Transverse colon (tissue), 4 donors: ENCODE measurements around the gene MAN1A2.

Experiments
- CTCF ChIP-seq, 5 experiments: fragments of 200-600 bp in 3 of 5; fragments of 450-650 bp in 2 of 5; sonication (generic) in 3 of 5; IDR thresholded peaks; 1 replicate in 2 of 5; 2 replicates in 3 of 5; pipeline ENCODE4 v1.5.1; 2016 to 2017; ENCODE audit warnings: antibody characterized with exemption in 5 of 5, inconsistent platforms in 3 of 5, mild to moderate bottlenecking in 2 of 5, moderate library complexity in 1 of 5
- EP300 ChIP-seq: sonication (generic); formaldehyde crosslinking; IDR thresholded peaks from one replicate; pipeline ENCODE4 v1.6.1; 2017; ENCODE audit warnings: antibody characterized with exemption, low read depth
- POLR2A ChIP-seq: fragments of 450-650 bp; IDR thresholded peaks from one replicate; pipeline ENCODE4 v1.6.1; 2016; ENCODE audit warnings: antibody characterized with exemption, mild to moderate bottlenecking, moderate library complexity
- POLR2AphosphoS5 ChIP-seq, 3 donors: sonication (generic); formaldehyde crosslinking; IDR thresholded peaks; one replicate each; pipeline ENCODE4 v1.6.1; 2016; ENCODE audit warnings: antibody characterized with exemption in 3 of 3

- TF ChIP-seq EP300 (no peak), CTCF (IDR thresholded peaks at IDR 0.05) (no peak), POLR2AphosphoS5 (IDR thresholded peaks at IDR 0.05) (no peak), POLR2A (no peak)
Observed at GRCh38 chr1:117362986-117363385, 4.3 kb upstream of the MAN1A2 start.
